Caki2 (cell line): ENCODE data around the gene ANTXR1. TPM values are rescaled to one million over a fixed set of nuclear protein-coding genes. Genes with fewer than 3 reads are reported as not detected.

Source experiments
- DNase-seq: peaks from one replicate; pipeline ENCODE4 v3.0.0-alpha.2; 2015; ENCODE audit warnings: low read depth
- in situ Hi-C: cut with HindIII; loops from 2 replicates; pipeline ENCODE4 v1.10.0; 2016; ENCODE audit warnings: low sequenced_read_pairs, low pct_unique_long_range_greater_than_20kb, mixed read lengths
- total RNA-seq: library from RNA; depleted of rRNA; stranded (reverse); fragments of >200 nt; shearing (Covaris generic); gene quantifications from 2 replicates; pipeline ENCODE4 v1.2.3, GENCODE V29; 2014; ENCODE audit warnings: low replicate concordance

ANTXR1 gene
- total RNA-seq, 1 experiment from 2014 or later: 1.1 TPM

- in situ Hi-C loops: no loop called here
- DNase-seq: no peak
Observed at GRCh38 chr2:69055688-69056470, 42.9 kb downstream of the ANTXR1 start.

GRCh38 chr2:69057660-69058059 lies 44.7 kb downstream of the ANTXR1 start:
- in situ Hi-C loops: no loop called here

GRCh38 chr2:69059731-69060290 lies 46.8 kb downstream of the ANTXR1 start:
- in situ Hi-C loops: no loop called here
- no peak for DNase-seq

More at GRCh38 chr2:69057660-69058059, 44.7 kb downstream of the ANTXR1 start:
- no peak for DNase-seq

GRCh38 chr2:69060938-69061501 lies 48.0 kb downstream of the ANTXR1 start:
- in situ Hi-C loops: no loop called here
- DNase-seq: no peak

- in situ Hi-C loops: no loop called here
- DNase-seq: no peak
Observed at GRCh38 chr2:69061525-69061924, 48.5 kb downstream of the ANTXR1 start.

GRCh38 chr2:69062307-69062962 lies 49.5 kb downstream of the ANTXR1 start:
- in situ Hi-C loops: no loop called here
- no peak for DNase-seq

- no peak for DNase-seq
- in situ Hi-C loops: no loop called here
Observed at GRCh38 chr2:69065735-69066336, 52.9 kb downstream of the ANTXR1 start.

GRCh38 chr2:69067026-69067630 lies 54.1 kb downstream of the ANTXR1 start:
- no peak for DNase-seq
- in situ Hi-C loops: no loop called here

GRCh38 chr2:69067866-69068265 lies 54.9 kb downstream of the ANTXR1 start:
- in situ Hi-C loops: no loop called here
- no peak for DNase-seq

GRCh38 chr2:69070969-69071368 lies 58.0 kb downstream of the ANTXR1 start:
- no peak for DNase-seq
- in situ Hi-C loops: no loop called here

- no peak for DNase-seq
- in situ Hi-C loops: no loop called here
Observed at GRCh38 chr2:69073928-69074570, 61.1 kb downstream of the ANTXR1 start.

- in situ Hi-C loops: no loop called here
- no peak for DNase-seq
Observed at GRCh38 chr2:69074918-69075317, 61.9 kb downstream of the ANTXR1 start.

- no peak for DNase-seq
- in situ Hi-C loops: no loop called here
Observed at GRCh38 chr2:69075486-69075885, 62.5 kb downstream of the ANTXR1 start.

- DNase-seq: no peak
- in situ Hi-C loops: no loop called here
Observed at GRCh38 chr2:69076601-69077000, 63.6 kb downstream of the ANTXR1 start.

- in situ Hi-C loops: no loop called here
- no peak for DNase-seq
Observed at GRCh38 chr2:69077252-69077950, 64.4 kb downstream of the ANTXR1 start.

GRCh38 chr2:69080071-69080470 lies 67.1 kb downstream of the ANTXR1 start:
- no peak for DNase-seq
- in situ Hi-C loops: no loop called here

- in situ Hi-C loops: no loop called here
- DNase-seq: no peak
Observed at GRCh38 chr2:69081001-69081580, 68.1 kb downstream of the ANTXR1 start.
